GM12878 (cell line): ENCODE results near the gene TRERF1. TPM values are rescaled to one million over a fixed set of nuclear protein-coding genes. Genes with fewer than 3 reads are reported as not detected.

Experiments
- ATF7 ChIP-seq: fragments of 450-650 bp; IDR thresholded peaks from 2 replicates; pipeline ENCODE4 v1.6.1; 2016; ENCODE audit warnings: low read depth, mild to moderate bottlenecking
- BHLHE40 ChIP-seq, 2 experiments: fragments of 450-650 bp in 1 of 2; IDR thresholded peaks; 2 replicates each; pipeline ENCODE4 v1.6.1; 2011 to 2017; ENCODE audit warnings: low read depth in 2 of 2, borderline replicate concordance in 1 of 2, improper control_type of control experiment in 1 of 2, low read length in 1 of 2, mild to moderate bottlenecking in 1 of 2
- CHD2 ChIP-seq: IDR thresholded peaks from 2 replicates; pipeline ENCODE4 v1.6.1; 2011; ENCODE audit warnings: low read depth, low read length, improper control_type of control experiment, borderline replicate concordance
- CREM ChIP-seq: IDR thresholded peaks from 2 replicates; pipeline ENCODE4 v1.6.1; 2014; ENCODE audit warnings: antibody characterized with exemption, low read depth
- CTCF ChIP-seq, 3 experiments: IDR thresholded peaks in 2 of 3; conservative IDR thresholded peaks in 1 of 3; 2 replicates each; pipeline ENCODE4 v1.5.1; 2011; ENCODE audit warnings: low read depth in 3 of 3, low read length in 3 of 3, mild to moderate bottlenecking in 3 of 3, control low read depth in 2 of 3, moderate library complexity in 2 of 3, inconsistent platforms in 1 of 3, mixed read lengths in 1 of 3; ENCODE audit not compliant: control insufficient read depth in 2 of 3, insufficient read depth in 1 of 3; ENCODE audit errors: extremely low read depth in 1 of 3
- E2F8 ChIP-seq: fragments of 450-650 bp; IDR thresholded peaks from 2 replicates; pipeline ENCODE4 v1.6.1; 2018; ENCODE audit warnings: mild to moderate bottlenecking, low read depth, moderate library complexity; ENCODE audit not compliant: partially characterized antibody
- E4F1 ChIP-seq: fragments of 450-650 bp; IDR thresholded peaks from 2 replicates; pipeline ENCODE4 v1.6.1; 2018; ENCODE audit warnings: borderline replicate concordance, mild to moderate bottlenecking; ENCODE audit not compliant: partially characterized antibody
- EED ChIP-seq: sonication (generic); IDR thresholded peaks from 2 replicates; pipeline ENCODE4 v1.6.1; 2016; ENCODE audit warnings: antibody characterized with exemption, low read depth
- EP300 ChIP-seq, 2 experiments: fragments of 150-350 bp in 1 of 2; IDR thresholded peaks; 2 replicates each; pipeline ENCODE4 v1.6.1; 2011 to 2012; ENCODE audit warnings: low read depth in 2 of 2, low read length in 2 of 2, borderline replicate concordance in 1 of 2, improper control_type of control experiment in 1 of 2, inconsistent platforms in 1 of 2; ENCODE audit not compliant: control insufficient read depth in 1 of 2
- IKZF2 ChIP-seq, 2 experiments: fragments of 450-650 bp; IDR thresholded peaks; 2 replicates each; pipeline ENCODE4 v1.6.1; 2017; ENCODE audit warnings: mild to moderate bottlenecking in 2 of 2, moderate library complexity in 2 of 2
- KLF5 ChIP-seq: fragments of 450-650 bp; IDR thresholded peaks from 2 replicates; pipeline ENCODE4 v1.6.1; 2014; ENCODE audit warnings: mild to moderate bottlenecking; ENCODE audit not compliant: partially characterized antibody
- PML ChIP-seq: IDR thresholded peaks from 2 replicates; pipeline ENCODE4 v1.6.1; 2012; ENCODE audit warnings: low read length, inconsistent platforms
- POLR2A ChIP-seq: IDR thresholded peaks from 2 replicates; pipeline ENCODE4 v1.6.1; 2011; ENCODE audit warnings: low read depth, mild to moderate bottlenecking, low read length
- POLR2AphosphoS5 ChIP-seq: IDR thresholded peaks from 2 replicates; pipeline ENCODE4 v1.6.1; 2011; ENCODE audit warnings: mild to moderate bottlenecking, low read length, inconsistent platforms
- RAD21 ChIP-seq: IDR thresholded peaks from 2 replicates; pipeline ENCODE4 v1.6.1; 2011; ENCODE audit warnings: mild to moderate bottlenecking, low read depth, low read length, moderate library complexity; ENCODE audit not compliant: insufficient read depth
- RBBP5 ChIP-seq: fragments of 200-600 bp; sonication (generic); conservative IDR thresholded peaks from 2 replicates; pipeline ENCODE4 v1.6.1; 2016
- RFX5 ChIP-seq: IDR thresholded peaks from 2 replicates; pipeline ENCODE4 v1.6.1; 2011; ENCODE audit warnings: low read depth, low read length, improper control_type of control experiment
- RUNX3 ChIP-seq: IDR thresholded peaks from 2 replicates; pipeline ENCODE4 v1.6.1; 2012; ENCODE audit warnings: low read length, inconsistent platforms
- SPI1 ChIP-seq: IDR thresholded peaks from 2 replicates; pipeline ENCODE4 v1.6.1; 2011; ENCODE audit warnings: low read depth, mild to moderate bottlenecking, low read length, moderate library complexity, borderline replicate concordance; ENCODE audit not compliant: insufficient read depth
- TAF1 ChIP-seq: IDR thresholded peaks from 2 replicates; pipeline ENCODE4 v1.6.1; 2011; ENCODE audit warnings: mild to moderate bottlenecking, low read depth, low read length, borderline replicate concordance
- TCF3 ChIP-seq: IDR thresholded peaks from 2 replicates; pipeline ENCODE4 v1.6.1; 2012; ENCODE audit warnings: low read depth, mild to moderate bottlenecking, low read length, borderline replicate concordance; ENCODE audit not compliant: insufficient read depth
- ZNF274 ChIP-seq: IDR thresholded peaks from one replicate; pipeline ENCODE4 v1.8.0; 2011; ENCODE audit not compliant: insufficient read length, insufficient read depth
- ZNF622 ChIP-seq: fragments of 450-650 bp; IDR thresholded peaks from 2 replicates; pipeline ENCODE4 v1.6.1; 2017; ENCODE audit warnings: mild to moderate bottlenecking, inconsistent platforms
- polyA plus RNA-seq, 11 experiments: library from polyadenylated mRNA; depleted of rRNA in 4 of 11; unstranded in 6 of 11; stranded (reverse) in 5 of 11; fragments of >200 nt; fragmentation: Nextera tagmentation in 4 of 11; fragmentation: Illumina TruSeq in 1 of 11; extraction: Ambion mirVana in 4 of 11; extraction: Trizol in 1 of 11; gene quantifications; 1 replicate in 1 of 11; 2 replicates in 10 of 11; pipeline versions ENCODE4 v1.2.1 to v1.2.3, GENCODE V29; 2011 to 2016; ENCODE audit warnings: inconsistent platforms in 2 of 11, missing spikeins in 2 of 11, low read depth in 1 of 11
- total RNA-seq, 4 experiments: library from RNA; depleted of rRNA in 3 of 4; stranded (reverse); fragments of >200 nt in 3 of 4; fragmentation: Illumina TruSeq in 1 of 4; extraction: Trizol in 1 of 4; gene quantifications; 2 replicates each; pipeline versions ENCODE4 v1.2.1 to v1.2.3, GENCODE V29; 2013 to 2021

Gene TRERF1
- total and polyA plus RNA-seq, 10 of the 15 experiments (the other 5 are each of a cell fraction or from before 2014, with no cell fraction given) = 2.2 to 19.4 (median 7.2) TPM

GRCh38 chr6:42390228-42390934, 61.3 kb downstream of the TRERF1 start (continued):
- TF ChIP-seq E4F1 (no peak), POLR2AphosphoS5 (no peak), E2F8 (no peak), CHD2 (peak; percentile 22; the same call in 1 of the 2 replicates), EP300 (IDR thresholded peaks at IDR 0.05; ENCODE audit: borderline replicate concordance in 1 of 2, control insufficient read depth in 1 of 2, low read depth in 2 of 2, low read length in 2 of 2) (peak; percentile 32 to 42; a peak in 2 of 4 replicates), TAF1 (peak; percentile 29; the same call in 1 of the 2 replicates), KLF5 (peak; percentile 35), EED (0 out of 2 replicates have a peak, but pooled peaks have one; percentile 43), ATF7 (peak; percentile 36; the same call in 1 of the 2 replicates), RFX5 (no peak), CTCF (IDR thresholded peaks at IDR 0.05 in 2 of 3, conservative IDR thresholded peaks at IDR 0.05 in 1 of 3; ENCODE audit: control insufficient read depth in 2 of 3, extremely low read depth in 1 of 3, insufficient read depth in 1 of 3, low read depth in 3 of 3, low read length in 3 of 3) (no peak), TCF3 (no peak), ZNF622 (no peak), PML (peak; percentile 50; the same call in 1 of the 2 replicates), ZNF274 (no peak), CREM (no peak), RUNX3 (peak; percentile 48), POLR2A (0 out of 2 replicates have a peak, but pooled peaks have one; percentile 28), RAD21 (0 out of 2 replicates have a peak, but pooled peaks have one; percentile 3), IKZF2 (IDR thresholded peaks at IDR 0.05) (peak in 1 of 2 experiments; percentile 29; a peak in 3 of 4 replicates), RBBP5 (no peak), BHLHE40 (IDR thresholded peaks at IDR 0.05; ENCODE audit: borderline replicate concordance in 1 of 2, low read depth in 2 of 2, low read length in 1 of 2) (0 out of 4 replicates have a peak, but pooled peaks of 1 of the 2 experiments have one; percentile 5), SPI1 (peak; percentile 49; the same call in 1 of the 2 replicates)
